ENCODE data around the gene PLXNA1.

The PLXNA1 gene

DNA sequence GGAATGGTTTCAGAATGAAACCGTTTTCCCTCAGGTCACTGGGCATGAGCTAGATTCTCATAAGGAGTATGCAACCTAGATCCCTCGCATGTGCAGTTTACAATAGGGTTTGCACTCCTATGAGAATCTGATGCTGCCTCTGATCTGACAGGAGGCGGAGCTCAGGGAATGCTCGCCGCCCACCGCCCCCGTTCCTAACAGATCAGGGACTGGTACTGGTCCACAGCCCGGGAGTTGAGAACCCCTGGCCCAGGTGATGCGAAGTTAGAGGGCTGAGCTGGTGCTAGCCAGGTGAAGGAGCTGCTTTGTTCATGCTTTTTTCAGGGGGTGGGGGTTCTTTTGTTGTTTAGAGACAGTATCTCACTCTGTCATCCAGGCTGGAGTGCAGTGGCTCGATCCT lies 15.5 kb upstream of the PLXNA1 start:
- DNase-seq (ENCODE audit: low read depth, low spot score), result no peak

DNA sequence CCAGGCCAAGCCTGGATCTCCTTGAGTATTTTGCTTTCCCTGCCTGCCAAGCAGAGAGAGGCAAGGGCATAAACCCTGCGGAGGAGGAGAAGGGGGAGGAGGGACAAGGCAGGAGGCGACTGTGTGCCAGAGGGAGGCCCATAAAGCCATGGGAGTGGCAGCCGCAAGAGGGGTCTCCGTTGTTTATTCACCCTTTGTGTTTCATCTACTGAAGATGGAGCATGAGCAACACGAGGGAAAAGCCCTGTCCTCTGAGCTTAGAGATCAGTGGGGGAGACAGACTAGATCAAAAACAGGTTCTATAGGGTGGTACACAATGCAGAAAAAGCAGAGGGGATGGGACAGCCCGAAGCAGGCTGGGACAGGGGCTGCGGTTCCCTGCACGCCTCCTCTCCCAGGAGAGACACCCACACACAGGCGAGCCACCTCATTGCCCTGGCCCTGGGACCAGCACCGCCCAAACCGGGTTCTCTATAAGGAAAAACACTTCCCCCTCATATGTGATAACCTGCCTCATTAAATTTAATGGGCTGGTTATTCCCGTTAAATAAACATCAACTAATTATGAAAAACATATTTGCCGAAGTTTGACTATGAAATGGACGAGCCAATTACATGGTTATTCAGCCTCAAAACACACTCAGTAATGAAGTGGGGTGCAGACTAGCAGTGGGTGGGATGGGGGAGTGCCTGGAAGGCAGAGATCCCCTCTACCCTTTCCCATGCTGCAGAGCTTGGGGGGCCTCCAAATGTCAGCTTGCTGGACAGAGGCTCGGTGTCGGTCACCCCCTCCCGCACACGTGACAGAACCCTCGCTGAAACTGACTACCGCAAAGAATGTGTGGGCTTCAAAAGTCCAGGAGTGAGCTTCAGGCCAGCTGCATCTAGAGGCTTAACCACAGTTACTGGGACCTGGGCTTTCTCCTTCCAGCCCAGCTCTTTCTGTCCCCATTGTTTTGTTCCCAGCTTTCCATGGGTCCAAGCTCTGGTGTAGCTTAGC lies 14.2 kb upstream of the PLXNA1 start:
- DNase-seq (ENCODE audit: low read depth, low spot score), result no peak

- DNase-seq (ENCODE audit: low read depth, low spot score), result no peak
Observed at GRCh38 chr3:126969586-126969985, 13.3 kb upstream of the PLXNA1 start.

- no peak for DNase-seq (ENCODE audit: low read depth, low spot score)
Observed at GRCh38 chr3:126970101-126970500, 12.8 kb upstream of the PLXNA1 start.

- DNase-seq (ENCODE audit: low read depth, low spot score), result no peak
Observed at GRCh38 chr3:126970921-126971320, 12.0 kb upstream of the PLXNA1 start.

DNA sequence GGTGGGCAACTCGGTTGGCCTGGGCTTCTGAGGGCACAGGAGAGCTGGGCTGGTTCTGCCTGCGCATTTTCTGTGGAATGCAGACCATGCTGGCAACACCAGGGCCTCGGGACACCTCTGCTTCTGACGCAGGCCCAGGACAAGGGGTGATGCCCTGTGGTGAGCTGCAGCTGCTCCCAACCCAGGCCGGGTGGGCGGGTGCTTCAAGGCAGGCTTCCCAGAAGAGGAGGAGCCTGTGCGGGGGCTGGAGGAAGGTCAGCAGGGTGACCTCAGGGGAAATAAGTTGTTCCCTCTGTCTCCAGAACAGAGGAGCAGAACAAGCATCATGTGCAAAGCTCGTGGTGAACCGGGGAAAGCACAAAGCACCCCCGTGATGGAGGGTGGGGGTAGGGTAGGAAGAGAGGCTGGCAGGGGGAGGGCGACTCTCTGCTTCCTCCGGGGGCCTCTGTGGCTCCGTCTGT lies 11.0 kb upstream of the PLXNA1 start:
- DNase-seq (ENCODE audit: low read depth, low spot score), result no peak

GRCh38 chr3:126972866-126973265 lies 10.0 kb upstream of the PLXNA1 start:
- DNase-seq (ENCODE audit: low read depth, low spot score), result no peak

DNA sequence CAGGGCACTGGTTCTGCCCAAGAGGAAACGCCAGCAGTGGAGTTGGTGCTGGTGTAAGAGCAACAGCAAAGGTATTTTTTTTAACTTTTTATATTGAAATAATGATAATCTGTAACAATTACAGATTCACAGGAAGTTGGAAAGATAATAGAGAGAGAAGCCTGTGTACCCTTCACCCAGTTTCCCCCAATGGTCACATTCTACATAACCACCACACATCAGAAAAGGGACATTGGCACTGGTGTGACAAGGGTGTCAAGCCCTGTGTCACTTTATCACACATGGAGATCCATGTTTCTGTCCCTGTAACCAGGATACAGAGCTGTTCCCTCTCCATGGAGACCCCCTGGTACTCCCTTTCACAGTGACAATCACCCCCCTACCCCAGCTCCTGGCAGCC lies 9.1 kb upstream of the PLXNA1 start:
- no peak for DNase-seq (ENCODE audit: low read depth, low spot score)

DNA sequence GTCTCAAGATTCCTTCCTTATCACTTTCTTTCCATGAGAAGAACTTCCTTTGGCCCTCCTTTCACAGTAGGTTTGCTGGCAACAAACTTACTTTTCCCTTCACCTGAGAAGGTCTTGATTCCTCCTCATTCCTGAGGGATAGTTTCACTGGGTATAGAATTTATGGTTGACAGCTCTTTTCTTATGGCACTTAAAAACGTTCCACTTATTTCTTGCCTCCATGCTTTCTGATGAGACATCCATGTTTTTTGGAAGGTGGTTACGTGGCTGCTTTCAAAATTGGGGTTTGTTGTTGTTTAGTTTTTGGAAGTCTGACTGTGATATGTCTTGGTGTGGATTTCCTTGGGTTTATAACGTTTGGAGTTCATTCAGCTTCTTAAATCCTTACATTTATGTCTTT lies 8.2 kb upstream of the PLXNA1 start:
- DNase-seq (ENCODE audit: low read depth, low spot score), result no peak

- no peak for DNase-seq (ENCODE audit: low read depth, low spot score)
Observed at GRCh38 chr3:126976906-126977305, 6.0 kb upstream of the PLXNA1 start.

GRCh38 chr3:126977821-126978220 lies 5.1 kb upstream of the PLXNA1 start:
- no peak for DNase-seq (ENCODE audit: low read depth, low spot score)

DNA sequence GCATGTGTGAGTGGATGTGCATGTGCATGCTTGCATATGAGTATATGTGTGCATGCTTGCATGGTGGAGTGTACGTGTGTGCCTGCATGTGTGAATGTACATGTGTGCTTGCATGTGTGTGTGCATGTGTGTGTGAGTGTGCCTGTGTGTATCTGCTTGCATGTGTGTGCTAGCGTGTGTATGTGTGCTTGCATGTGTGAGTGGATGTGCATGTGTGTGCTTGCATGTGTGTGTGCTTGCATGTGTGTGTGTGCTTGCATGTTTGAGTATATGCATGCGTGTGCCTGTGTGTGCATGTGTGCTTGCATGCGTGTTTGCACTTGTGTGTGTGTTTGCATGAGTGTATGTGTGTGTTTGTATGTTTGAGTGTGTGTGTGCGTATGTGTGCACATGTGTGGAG lies 4.6 kb upstream of the PLXNA1 start:
- DNase-seq (ENCODE audit: low read depth, low spot score), result no peak

- no peak for DNase-seq (ENCODE audit: low read depth, low spot score)
Observed at GRCh38 chr3:126979046-126979628, 3.8 kb upstream of the PLXNA1 start.

DNA sequence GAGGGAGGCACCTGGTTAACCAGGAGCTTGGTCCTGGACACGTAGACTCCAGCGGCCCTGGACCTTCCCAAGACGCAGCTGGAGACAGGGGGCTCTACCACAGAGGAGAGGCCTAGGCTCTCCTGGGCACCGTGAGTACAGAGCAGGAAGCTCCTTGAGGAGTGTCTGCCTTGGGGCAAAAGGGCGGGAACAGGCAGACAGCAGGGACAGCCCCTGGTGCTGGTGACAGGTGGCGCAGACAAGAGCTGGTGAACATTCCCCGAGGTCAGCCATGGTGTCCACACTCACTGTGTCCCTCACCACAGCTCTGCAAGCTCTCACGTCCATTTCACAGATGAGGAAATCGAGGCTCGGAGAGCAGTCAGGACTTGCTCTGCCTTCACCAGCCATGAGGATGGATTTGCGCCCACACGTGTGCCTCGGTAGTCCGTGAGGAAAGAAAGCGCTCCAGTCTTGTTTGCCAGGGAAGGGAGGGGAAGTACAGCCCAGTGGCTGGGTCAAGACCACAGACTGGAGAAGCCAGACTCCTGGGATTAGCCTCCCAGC lies 2.6 kb upstream of the PLXNA1 start:
- DNase-seq (ENCODE audit: low read depth, low spot score), result no peak

DNA sequence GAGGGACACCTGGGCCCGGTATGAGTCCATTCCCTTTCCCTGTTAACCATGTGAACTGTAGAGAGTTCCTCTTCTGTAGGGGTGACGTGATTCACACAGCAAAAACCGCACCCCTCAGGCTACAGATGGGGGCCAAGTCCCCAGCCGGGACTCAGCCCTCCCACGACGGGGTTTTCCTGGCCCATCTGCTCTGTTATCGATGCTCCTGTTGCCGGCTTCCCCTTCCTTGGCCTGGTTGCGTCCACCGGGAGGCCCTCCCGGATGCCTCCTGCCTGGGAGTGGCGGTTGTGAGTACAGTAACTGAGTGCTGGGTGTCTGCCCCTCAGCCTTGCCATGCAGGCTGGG lies 817 bp upstream of the PLXNA1 start:
- DNase-seq (ENCODE audit: low read depth, low spot score), result no peak

DNA sequence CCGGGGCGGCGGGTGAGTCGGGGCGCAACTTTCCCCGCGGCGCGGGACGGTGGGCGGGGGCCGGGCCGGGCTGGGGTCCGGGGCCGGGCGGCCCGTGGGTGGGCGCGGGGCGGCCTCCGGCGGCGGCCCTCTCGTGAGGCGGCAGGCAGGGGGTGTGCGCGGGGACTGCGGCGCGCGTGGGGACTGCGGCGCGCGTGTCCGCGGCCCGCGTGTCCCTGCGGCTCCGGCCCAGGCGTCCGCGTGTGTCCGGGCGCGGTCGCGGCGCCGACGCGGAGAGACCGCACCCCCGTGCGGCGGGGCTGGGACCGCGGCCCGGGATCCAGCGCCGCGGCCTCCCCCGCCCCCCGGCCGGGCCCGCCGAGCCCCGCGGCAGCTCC lies 349 bp downstream of the PLXNA1 start:
- DNase-seq (ENCODE audit: low read depth, low spot score), result no peak

DNA sequence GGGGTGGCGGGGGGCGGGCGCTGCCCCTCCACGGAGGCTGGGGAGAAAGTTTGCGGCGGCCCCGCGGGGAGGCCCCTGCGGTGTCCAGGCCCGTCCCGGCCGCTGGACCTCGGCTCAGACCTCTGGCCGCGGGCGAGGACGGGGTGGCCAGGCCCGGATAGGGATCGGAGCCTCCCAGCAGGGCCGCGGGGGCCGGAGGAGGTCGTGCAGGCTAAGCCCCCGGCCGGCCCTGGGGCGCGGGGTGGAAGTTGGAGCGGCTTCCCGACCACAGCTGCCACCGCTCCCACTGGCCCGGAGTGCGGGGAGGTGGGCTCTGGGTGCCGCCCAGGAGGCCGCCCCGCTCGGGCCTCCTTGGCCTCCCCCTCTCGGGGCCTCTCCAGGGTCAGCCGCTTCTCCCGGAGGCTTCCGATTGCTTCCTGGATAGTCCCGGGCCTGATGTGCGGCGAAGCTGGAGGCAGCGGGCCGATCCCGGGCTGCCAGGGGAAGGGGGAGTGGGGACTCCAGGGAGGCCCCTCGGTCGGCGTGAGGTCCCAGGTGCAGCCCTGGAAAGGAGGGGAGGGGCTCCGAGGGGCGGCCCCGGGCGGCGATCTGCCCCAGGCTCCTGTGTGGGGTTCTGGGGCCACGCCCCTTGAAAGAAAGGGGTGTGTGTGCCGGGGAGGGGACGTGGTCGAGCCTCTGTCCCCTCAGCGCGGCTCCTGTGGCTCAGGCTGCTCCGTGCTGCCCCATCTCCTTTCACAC lies 907 bp downstream of the PLXNA1 start:
- DNase-seq (ENCODE audit: low read depth, low spot score), result no peak

DNA sequence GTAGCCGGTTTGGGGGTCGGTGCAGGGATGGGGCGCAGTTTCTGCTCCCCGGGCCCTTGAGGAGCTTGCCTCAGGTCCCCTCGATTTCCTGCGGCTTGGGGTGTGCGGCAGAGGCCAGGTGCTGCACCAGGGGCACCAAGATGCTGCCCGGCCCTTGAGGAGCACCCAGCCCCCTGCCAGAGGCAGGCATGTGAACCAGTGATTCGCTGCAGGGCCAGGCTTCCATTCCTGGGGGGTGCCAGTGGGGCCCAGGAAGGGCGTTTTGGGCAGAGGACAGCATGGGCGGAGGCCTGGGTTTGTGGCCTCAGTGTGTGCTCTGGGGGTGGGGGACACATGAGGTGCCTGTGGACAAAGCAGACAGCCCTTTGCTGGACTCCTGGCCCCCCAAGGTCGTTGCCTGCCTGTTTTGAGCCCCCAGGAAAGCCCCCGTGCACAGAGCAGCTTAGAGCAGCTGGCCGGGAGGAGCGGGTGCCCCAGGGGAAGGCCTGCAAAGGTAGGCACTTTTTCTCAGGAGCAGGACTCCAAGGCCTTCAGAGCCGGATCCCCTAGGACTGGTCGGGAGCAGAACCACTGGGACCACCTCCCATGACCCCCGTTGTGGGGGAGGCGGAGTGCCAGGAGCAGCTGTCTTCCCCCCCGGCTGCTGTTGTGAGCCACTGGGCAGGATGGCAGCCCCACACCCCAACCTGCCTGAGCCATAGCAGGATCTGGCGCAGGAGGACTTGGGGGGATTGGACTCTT lies 1.6 kb downstream of the PLXNA1 start:
- no peak for DNase-seq (ENCODE audit: low read depth, low spot score)

DNA sequence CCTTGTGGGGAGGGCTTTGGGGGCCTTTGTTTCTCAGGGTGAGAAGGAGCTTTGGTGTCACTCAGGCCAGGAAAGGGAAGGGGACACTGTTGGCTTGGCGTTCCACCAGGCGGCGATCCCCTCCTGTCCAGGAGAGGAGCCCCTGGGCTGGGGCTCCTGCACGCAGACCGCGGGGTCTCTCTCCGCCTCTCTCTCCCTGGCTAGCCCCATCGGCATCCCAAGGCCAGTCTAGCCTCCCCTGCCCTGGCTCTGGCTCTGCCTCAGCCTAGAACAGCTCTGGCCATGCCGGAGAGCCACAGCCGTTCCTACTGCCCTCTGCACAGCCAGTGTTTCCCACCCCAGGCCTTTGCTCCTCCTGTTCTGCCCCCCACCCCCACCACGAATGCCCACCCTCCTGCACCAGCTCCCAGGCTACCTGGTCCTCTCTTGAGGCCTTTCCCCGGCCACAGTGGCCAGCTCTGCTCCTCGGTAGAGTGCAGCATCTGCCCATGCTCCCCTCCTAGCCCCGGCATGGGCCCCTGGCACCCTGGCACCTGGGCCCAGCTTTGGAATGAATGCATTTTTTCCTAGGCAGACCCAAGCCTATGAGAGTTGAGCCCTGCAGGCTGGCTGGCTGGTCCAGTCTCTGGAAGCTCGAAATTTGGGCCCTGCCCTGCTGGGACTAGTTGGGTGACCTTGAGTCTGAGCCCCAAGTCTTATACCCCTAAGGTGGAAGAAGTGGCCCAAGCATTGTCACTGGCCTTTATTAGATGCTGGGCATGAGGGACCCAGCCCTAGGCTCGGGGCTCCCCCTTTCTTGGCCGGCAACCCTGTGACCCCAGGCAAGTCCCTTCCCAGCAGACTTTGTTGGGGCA lies 2.4 kb downstream of the PLXNA1 start:
- no peak for DNase-seq (ENCODE audit: low read depth, low spot score)

- no peak for DNase-seq (ENCODE audit: low read depth, low spot score)
Observed at GRCh38 chr3:126986001-126986400, 3.1 kb downstream of the PLXNA1 start.

DNA sequence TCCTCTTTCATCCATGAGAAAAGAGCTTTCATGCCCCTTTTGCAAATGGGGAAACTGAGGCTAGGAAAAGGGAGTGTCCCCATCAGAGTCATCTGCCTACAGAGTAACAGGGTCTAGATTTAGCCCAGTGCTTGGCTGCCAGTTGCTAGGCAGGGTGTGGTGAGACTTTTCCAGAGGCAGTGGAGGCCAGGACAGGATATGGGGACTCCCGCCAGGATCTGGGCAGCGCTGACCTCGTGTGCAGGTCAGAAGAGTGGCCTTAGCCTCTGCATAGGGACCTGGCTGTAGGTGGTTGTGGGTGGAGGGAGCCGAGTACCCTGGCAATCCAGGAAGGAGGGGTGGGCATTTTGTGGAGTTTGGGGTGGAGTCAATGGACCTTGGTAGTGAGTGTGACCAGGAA lies 4.2 kb downstream of the PLXNA1 start:
- no peak for DNase-seq (ENCODE audit: low read depth, low spot score)
